Stimulated activated CD4-positive, alpha-beta T cell treated with anti-CD3 and anti-CD28 coated beads, Interleukin-2, amount 100 ng/mL, for 24 hours (primary cell): ENCODE data around the gene SENP3.

Source experiments
- DNase-seq, 2 donors: peaks; one replicate each; pipeline ENCODE4 v3.0.0-alpha.2; 2020

Gene SENP3

DNA sequence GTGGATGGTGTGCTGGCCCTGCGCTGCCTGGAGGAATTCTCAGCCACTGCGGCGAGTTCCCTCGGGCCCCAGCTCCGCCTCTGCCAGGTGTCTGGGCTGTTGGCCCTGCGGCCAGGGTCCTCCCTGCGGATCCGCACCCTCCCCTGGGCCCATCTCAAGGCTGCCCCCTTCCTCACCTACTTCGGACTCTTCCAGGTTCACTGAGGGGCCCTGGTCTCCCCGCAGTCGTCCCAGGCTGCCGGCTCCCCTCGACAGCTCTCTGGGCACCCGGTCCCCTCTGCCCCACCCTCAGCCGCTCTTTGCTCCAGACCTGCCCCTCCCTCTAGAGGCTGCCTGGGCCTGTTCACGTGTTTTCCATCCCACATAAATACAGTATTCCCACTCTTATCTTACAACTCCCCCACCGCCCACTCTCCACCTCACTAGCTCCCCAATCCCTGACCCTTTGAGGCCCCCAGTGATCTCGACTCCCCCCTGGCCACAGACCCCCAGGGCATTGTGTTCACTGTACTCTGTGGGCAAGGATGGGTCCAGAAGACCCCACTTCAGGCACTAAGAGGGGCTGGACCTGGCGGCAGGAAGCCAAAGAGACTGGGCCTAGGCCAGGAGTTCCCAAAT lies 4.5 kb upstream of the SENP3 start:
- no peak for DNase-seq

DNA sequence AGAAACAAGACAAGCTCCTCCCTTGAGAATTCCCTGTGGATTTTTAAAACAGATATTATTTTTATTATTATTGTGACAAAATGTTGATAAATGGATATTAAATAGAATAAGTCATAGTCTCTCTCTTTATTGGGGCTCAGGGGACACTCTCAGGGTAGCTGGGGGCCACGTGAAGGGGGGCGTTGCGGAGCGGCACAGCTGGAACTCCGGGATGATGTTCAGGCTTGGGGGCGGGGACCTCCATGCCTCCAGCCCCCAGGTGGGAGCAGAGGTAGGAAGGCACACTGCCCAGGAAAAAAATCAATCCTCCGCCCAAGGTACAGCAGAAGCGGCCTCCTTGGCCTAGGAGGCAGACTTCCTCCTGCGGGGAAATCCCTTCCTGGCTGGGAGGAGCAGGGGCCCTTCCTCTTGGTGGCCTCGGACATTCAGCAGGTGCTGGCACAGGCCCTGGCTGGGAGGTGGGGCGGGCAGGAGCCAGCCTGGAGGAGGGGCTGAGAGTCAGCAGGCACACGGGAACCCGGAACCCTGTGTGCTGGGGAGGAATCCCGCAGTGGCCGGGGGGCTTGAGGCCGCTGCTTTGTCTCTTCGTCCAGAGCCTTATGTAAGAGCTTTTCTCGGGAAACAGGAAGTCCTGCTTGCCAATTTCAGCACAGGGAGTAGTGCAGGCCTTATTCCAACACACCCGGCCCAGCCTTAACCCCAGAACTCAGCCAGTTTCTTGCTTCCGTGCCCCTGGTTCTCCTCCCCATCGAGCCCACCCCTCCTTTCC lies 3.8 kb upstream of the SENP3 start:
- peak in 1 of 2 donors; percentile 41 for DNase-seq

DNA sequence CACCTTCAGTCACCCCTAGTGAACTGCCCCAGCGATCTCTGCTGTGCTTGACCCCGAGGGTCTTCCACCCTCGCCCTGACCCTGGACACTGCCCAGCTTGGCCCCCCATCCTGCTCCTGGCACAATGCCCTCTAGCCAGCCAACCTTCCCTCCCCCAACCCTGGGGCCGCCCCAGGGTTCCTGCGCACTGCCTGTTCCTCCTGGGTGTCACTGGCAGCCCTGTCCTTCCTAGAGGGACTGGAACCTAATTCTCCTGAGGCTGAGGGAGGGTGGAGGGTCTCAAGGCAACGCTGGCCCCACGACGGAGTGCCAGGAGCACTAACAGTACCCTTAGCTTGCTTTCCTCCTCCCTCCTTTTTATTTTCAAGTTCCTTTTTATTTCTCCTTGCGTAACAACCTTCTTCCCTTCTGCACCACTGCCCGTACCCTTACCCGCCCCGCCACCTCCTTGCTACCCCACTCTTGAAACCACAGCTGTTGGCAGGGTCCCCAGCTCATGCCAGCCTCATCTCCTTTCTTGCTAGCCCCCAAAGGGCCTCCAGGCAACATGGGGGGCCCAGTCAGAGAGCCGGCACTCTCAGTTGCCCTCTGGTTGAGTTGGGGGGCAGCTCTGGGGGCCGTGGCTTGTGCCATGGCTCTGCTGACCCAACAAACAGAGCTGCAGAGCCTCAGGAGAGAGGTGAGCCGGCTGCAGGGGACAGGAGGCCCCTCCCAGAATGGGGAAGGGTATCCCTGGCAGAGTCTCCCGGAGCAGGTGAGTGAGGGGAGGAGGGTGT lies 3.0 kb upstream of the SENP3 start, which contains the start of gene TNFSF13:
Gene TNFSF13 (plus strand): TSS at position 207 of the 776 bp plus-strand sequence. CDS start 290 bp downstream, at position 497.
- no peak for DNase-seq

DNA sequence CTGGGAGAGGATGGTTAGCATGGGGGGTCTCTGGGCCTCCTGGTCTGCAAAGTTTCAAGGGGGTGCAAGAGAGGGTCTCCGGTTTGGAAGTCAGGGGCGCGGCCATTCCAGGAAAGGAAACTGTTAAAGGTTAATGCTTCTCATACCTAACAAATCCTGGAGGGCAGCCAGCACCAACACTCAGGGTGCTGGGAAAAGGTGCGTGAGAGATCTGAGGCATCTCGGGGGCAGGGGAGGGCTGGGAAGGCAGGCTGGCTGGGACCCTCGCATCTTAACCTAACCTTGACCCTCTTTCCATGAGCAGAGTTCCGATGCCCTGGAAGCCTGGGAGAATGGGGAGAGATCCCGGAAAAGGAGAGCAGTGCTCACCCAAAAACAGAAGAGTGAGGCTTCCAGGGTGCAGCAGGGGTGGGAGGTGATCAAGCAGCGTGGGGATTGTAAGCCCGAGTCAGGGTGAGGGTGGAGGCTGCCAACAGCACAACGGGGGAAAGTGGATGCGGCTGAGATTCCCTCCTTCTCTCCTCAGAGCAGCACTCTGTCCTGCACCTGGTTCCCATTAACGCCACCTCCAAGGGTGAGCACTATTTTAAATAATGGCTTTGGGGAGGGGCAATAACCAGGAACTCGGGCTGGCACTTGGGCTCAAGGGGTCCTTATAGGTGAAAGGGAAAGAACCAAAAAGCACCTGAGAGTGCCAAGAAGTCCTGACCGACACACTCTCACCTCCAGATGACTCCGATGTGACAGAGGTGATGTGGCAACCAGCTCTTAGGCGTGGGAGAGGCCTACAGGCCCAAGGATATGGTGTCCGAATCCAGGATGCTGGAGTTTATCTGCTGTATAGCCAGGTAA lies 2.2 kb upstream of the SENP3 start:
- DNase-seq: no peak

DNA sequence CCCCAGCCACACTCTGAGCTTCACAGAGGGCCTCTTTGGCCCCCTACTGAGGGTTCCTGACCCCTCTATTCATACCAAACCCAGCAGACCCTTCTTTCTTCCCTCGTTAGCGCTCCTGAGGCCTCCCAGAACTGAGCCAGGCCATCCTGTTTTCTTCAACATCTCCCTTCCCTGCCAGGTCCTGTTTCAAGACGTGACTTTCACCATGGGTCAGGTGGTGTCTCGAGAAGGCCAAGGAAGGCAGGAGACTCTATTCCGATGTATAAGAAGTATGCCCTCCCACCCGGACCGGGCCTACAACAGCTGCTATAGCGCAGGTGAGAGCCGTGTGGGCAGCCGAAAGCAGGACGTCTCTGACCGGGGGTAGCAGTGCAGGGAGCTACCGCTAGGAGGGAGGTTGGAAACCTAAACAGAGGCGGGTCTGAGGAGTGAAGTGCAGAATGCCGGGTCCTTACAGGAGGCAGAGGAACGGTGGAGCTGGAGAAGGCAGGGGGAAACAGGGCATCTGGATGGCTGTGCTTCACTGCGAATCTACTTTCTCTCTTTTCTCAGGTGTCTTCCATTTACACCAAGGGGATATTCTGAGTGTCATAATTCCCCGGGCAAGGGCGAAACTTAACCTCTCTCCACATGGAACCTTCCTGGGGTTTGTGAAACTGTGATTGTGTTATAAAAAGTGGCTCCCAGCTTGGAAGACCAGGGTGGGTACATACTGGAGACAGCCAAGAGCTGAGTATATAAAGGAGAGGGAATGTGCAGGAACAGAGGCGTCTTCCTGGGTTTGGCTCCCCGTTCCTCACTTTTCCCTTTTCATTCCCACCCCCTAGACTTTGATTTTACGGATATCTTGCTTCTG lies 1.3 kb upstream of the SENP3 start:
- DNase-seq: peak; percentile 72 to 75

DNA sequence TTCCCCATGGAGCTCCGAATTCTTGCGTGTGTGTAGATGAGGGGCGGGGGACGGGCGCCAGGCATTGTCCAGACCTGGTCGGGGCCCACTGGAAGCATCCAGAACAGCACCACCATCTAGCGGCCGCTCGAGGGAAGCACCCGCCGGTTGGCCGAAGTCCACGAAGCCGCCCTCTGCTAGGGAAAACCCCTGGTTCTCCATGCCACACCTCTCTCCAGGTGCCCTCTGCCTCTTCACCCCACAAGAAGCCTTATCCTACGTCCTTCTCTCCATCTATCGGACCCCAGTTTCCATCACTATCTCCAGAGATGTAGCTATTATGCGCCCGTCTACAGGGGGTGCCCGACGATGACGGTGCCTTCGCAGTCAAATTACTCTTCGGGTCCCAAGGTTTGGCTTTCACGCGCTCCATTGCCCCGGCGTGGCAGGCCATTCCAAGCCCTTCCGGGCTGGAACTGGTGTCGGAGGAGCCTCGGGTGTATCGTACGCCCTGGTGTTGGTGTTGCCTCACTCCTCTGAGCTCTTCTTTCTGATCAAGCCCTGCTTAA lies 617 bp upstream of the SENP3 start:
- peak; percentile 89 to 91 for DNase-seq

DNA sequence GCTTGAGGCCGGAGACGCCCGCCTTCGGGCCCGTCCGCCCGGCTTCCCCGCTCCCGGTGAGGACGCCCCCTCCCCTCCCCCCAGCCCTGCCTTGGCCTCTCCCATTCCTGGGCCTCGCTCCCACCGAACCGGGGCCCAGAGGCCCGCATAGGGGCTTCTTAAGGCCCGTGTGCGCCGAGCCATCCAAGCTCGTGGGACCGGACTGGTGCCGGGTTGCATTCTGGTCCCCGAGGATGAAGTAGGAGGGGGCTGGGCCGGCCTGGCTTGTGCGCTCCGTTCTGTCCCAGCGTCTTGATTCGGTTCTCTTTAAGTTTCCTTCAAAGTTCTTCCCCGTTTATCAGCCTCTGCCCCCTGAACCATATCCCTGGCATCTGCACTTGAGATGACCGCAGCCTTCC lies 488 bp downstream of the SENP3 start:
- DNase-seq: peak in 1 of 2 donors; percentile 36

DNA sequence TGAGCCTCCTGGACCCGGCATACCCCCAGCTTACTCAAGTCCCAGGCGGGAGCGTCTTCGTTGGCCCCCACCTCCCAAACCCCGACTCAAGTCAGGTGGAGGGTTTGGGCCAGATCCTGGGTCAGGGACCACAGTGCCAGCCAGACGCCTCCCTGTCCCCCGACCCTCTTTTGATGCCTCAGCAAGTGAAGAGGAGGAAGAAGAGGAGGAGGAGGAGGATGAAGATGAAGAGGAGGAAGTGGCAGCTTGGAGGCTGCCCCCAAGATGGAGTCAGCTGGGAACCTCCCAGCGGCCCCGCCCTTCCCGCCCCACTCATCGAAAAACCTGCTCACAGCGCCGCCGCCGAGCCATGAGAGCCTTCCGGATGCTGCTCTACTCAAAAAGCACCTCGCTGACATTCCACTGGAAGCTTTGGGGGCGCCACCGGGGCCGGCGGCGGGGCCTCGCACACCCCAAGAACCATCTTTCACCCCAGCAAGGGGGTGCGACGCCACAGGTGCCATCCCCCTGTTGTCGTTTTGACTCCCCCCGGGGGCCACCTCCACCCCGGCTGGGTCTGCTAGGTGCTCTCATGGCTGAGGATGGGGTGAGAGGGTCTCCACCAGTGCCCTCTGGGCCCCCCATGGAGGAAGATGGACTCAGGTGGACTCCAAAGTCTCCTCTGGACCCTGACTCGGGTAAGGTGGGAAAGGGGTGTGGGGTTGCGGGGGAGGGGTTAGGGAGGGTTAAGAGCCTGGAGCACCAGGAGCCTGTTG lies 1.6 kb downstream of the SENP3 start:
- no peak for DNase-seq

DNA sequence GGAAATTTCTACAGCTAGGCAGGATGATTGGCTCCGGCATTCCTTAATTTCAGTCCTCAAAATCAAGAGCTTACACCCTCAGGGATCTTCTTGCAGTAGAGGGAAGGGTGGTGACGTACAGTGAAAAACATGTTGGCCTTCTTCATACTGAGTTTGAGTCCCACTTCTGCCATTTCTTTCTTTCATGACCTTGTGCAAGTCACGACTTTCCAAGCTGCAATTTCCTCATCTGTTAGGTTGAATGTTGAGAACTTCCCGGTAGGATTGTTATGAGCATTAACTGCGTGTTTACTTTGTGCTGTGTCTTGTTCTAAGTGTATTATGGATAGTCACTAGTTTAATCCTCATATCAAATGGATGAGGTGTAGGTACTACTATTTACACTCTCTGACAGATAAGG lies 7.9 kb downstream of the SENP3 start:
- DNase-seq: no peak

DNA sequence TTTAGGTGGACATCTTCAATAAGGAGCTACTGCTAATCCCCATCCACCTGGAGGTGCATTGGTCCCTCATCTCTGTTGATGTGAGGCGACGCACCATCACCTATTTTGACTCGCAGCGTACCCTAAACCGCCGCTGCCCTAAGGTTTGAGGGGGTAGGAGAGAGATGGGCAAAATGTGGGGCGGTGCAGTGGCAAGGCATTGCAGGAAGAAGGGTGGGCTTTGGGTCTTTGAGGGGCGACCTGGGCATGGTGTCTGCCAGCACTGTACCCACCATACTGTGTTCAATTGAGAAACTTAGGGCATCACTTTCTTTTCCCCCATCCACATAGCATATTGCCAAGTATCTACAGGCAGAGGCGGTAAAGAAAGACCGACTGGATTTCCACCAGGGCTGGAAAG lies 8.6 kb downstream of the SENP3 start:
- DNase-seq: no peak

DNA sequence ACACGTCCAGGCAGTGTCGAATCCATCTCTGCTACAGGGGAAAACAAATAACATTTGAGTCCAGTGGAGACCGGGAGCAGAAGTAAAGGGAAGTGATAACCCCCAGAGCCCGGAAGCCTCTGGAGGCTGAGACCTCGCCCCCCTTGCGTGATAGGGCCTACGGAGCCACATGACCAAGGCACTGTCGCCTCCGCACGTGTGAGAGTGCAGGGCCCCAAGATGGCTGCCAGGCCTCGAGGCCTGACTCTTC lies 10.5 kb downstream of the SENP3 start:
- no peak for DNase-seq

DNA sequence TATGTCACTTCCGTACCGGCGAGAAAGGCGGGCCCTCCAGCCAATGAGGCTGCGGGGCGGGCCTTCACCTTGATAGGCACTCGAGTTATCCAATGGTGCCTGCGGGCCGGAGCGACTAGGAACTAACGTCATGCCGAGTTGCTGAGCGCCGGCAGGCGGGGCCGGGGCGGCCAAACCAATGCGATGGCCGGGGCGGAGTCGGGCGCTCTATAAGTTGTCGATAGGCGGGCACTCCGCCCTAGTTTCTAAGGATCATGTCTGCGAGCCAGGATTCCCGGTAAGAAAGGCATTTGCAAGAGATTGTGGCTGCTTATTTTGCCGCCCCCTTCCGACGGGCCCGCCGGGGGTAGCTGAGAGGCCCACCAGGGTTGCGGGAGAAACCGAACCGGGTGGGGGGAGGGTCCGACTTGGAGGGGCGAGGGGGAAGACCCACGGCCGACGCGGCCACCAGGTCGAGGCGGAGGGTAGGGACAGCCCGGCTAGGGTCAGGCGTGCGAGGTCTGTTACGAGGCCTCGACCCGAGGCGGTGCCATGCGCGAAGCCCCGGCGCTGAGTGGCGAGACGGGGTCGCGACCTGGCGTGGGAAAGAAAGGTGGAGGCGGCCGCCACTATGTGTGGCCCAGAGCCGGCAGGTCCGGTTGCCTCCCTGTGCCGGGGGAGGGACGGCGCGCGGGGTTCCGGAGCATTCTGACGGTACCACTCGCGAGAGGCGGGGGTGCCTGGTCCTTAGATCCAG lies 11.0 kb downstream of the SENP3 start:
- peak; percentile 100 for DNase-seq

DNA sequence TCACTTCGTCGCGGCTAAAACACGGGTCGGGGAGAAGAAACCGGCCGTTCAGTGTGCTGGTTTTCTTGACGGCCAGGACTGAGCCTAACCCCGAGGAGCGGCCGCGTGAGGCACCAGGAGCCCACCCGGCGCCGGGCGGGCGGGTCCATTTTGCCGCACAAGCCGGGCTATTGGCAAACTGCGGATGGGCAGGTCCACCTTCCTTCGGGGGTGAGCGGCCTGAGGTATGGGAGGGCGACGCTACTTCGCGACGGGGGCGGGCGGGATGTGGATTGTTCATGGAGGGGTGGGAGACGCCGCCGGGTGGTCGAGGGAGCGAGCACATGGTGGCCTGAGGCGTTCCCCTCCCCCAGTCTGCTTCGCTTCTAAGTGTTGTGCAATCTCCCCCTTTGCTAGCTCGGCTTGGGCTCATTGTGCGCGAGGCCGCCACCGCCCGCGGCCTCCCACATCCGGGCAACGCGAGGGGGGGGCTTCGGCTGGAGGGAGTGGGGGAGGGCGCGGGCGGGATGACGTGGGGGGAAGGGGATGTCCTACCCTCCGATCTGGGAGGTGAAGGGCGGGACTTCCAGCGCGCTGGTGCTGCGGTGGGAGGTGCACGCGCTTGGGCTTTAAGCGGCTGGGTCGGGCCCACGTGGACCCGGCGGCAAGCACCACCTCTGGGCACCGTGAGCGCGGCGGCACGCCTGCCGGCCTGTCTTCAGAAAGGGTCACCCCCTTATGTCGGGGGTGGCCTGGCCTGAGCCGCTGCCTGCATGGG lies 11.8 kb downstream of the SENP3 start:
- peak; percentile 90 for DNase-seq

DNA sequence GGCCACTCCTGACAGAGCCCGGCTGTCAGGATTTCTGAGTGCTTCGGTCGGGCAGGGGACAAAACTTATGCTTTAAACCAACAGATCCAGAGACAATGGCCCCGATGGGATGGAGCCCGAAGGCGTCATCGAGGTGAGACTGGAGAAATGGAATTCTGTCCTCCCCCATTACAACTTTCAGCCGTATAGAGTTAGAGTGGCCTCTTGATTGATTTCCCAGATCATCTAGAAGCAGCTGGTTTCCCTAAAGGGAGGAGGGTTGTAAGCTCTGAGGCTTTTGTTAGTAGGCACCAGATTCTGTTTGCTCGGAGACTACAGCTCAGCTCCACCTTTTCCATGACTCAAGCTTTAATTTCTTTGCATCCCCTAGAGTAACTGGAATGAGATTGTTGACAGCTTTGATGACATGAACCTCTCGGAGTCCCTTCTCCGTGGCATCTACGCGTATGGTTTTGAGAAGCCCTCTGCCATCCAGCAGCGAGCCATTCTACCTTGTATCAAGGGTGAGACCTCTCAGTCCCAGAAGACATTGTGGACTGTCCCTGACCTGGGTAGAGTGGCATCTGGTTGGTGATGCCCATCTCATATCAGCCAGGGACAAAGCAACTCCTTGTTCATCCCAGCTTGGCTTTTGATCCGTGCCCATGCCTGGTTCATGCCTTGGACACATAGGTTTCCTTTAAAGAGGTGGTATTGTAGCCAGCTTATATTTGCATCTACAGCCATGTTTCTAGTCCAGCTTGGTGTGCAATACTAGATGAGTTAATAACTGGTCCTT lies 12.6 kb downstream of the SENP3 start:
- DNase-seq: no peak

DNA sequence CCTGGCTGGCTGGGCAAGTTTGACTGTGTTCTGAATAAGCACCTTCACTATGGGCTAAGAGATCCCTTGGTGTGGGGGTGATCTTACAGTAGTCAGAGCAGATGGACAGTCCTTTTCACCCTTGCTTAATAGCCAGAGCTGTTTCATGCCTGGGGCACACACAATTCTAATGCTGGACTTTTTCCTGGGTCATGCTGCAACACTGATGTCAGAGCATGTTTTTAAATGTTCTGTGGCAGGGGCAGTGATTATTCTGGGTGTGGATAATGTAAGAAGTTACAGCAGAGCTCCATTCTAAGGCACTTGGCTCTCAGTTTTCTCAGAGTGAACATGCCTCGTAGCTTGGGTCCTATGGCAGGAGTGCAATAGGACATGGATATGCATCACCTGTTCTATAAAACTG lies 13.8 kb downstream of the SENP3 start:
- no peak for DNase-seq

DNA sequence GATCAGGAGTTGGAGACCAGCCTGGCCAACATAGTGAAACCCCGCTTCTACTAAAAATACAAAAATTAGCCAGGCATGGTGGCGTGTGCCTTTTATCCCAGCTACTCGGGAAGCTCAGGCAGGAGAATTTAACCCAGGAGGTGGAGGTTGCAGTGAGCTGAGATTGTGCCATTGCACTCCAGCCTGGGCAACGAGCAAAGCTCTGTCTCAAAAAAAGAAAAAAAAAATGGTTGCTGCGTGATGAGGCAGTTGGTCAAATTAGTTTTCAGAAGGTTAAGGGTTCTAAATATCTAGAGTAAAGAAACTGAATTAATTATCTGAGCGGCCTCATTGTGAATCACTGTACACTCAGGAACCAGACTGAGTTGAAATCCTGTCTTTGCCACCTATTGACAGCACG lies 14.2 kb downstream of the SENP3 start:
- no peak for DNase-seq

DNA sequence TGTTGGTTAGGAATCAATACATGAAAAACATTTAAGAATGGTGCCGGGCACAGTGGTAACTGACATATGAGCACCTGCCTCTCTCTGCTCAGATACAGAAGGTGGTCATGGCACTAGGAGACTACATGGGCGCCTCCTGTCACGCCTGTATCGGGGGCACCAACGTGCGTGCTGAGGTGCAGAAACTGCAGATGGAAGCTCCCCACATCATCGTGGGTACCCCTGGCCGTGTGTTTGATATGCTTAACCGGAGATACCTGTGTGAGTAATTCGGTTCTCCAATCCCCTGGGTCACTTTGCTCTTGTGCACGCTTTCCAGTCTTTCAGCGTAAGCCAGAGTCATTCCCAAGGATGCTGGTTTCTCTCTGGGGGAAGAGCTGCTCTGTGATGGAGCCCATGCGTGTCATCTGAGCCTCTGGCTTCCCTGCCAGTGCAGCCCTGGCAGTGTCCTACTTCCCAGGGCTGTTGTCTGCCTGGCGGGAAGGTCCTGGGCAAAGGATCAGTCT lies 14.8 kb downstream of the SENP3 start:
- DNase-seq: no peak
